Right lobe of liver (tissue), 6 donors: Measurements from ENCODE around the gene SLC7A9. TPM values are rescaled to one million over a fixed set of nuclear protein-coding genes. Genes with fewer than 3 reads are reported as not detected.

Source experiments
- ATAC-seq, 4 donors: fragments of 200-7000 bp; cut with Tn5 transposase; one replicate each; pipeline ENCODE4 v1.9.1; 2020; ENCODE audit warnings: mild to moderate bottlenecking in 4 of 4, moderate library complexity in 4 of 4
- DNase-seq, 3 donors: peaks; one replicate each; pipeline ENCODE4 v3.0.0-alpha.2; 2020
- H3K27ac ChIP-seq, 3 donors: fragments of 200-600 bp; one replicate each; pipeline ENCODE4 v1.8.0; 2022
- H3K27me3 ChIP-seq, 2 donors: fragments of 200-600 bp; one replicate each; pipeline ENCODE4 v1.8.0; 2022
- H3K36me3 ChIP-seq, 4 donors: fragments of 200-600 bp; sonication (generic) in 1 of 4; one replicate each; pipeline versions ENCODE4 v1.5.1 to v1.8.0; 2017 to 2022; ENCODE audit warnings: control low read depth in 1 of 4
- H3K4me1 ChIP-seq, 4 donors: fragments of 200-600 bp; sonication (generic) in 1 of 4; one replicate each; pipeline versions ENCODE4 v1.5.1 to v1.8.0; 2017 to 2022; ENCODE audit warnings: control low read depth in 1 of 4
- H3K4me3 ChIP-seq, 3 donors: fragments of 200-600 bp; one replicate each; pipeline ENCODE4 v1.8.0; 2022
- H3K9me3 ChIP-seq, 4 donors: fragments of 200-600 bp; sonication (generic) in 1 of 4; one replicate each; pipeline versions ENCODE4 v1.5.1 to v1.8.0; 2017 to 2022; ENCODE audit warnings: control low read depth in 1 of 4
- CTCF ChIP-seq, 4 donors: fragments of 200-600 bp in 3 of 4; fragments of 450-650 bp in 1 of 4; IDR thresholded peaks; one replicate each; pipeline versions ENCODE4 v1.5.1 to v1.8.0; 2016 to 2022; ENCODE audit warnings: antibody characterized with exemption in 4 of 4, mild to moderate bottlenecking in 2 of 4
- POLR2A ChIP-seq: fragments of 450-650 bp; IDR thresholded peaks from one replicate; pipeline ENCODE4 v1.6.1; 2017; ENCODE audit warnings: antibody characterized with exemption, mild to moderate bottlenecking
- WGBS: methylation state at CpG from one replicate; pipeline ENCODE4 v1.1.6; 2018; ENCODE audit warnings: low coverage, low lambda C conversion rate; ENCODE audit not compliant: insufficient coverage; ENCODE audit errors: missing lambda C conversion rate; 5-methylcytosine and 5-hydroxymethylcytosine counted together
- intact Hi-C, 2 donors: fragments of 100-400 bp; cut with DNase I; formaldehyde crosslinking; loops; one replicate each; pipeline versions ENCODE4 v1.11.2 to v1.14.1; 2022
- total RNA-seq, 6 experiments: library from RNA; depleted of rRNA in 2 of 6; stranded (reverse); fragments of >200 nt in 2 of 6; fragmentation: NEBNext Ultra II Directional in 3 of 6; extraction: Animal tissue kit (Norgen Biotek cat#: 25700) in 3 of 6; gene quantifications; one replicate each; pipeline versions ENCODE4 v1.1.0 to v1.2.4, GENCODE V29; 2016 to 2023
- donor health status: DM: no; HTN: yes; CAD: no.
- donor health status: DM: no; HTN: no; CAD: no.
- donor health status: DM: no; HTN: no; CAD: no.
- donor health status: DM: no; HTN: yes; CAD: no.
- donor health status: DM: no; HTN: yes; CAD: no.

The SLC7A9 gene
- total RNA-seq, 6 experiments from 2014 or later: 10.4 to 15.5 (median 13.5) TPM

DNA sequence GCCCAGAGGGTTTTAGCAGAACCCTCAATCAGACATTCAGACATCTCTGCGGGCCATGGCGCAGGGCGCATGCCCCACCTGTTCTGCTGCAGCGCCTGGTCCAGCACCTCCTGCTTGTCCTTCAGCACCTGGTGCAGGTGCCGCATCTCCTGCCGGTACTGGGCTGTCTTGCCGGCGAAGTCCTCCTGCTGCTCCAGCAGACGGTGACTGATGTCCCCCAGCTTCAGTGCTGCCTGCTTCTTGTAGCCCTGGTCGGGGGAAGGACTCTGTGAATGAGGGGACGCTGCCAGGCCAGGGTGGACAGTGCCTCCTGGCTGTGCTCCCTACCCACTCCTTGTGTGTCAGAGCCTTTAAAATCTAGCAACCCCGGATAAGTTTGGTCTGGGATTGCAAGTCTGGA is 12.2 kb upstream of the SLC7A9 start:
- DNase-seq: no peak
- H3K4me1 ChIP-seq: peaks cover 0 to 3% (median 0%) of the 10 kb centered on the region in 4 donors
- intact Hi-C loops: no loop called here
- no peaks in the 10 kb centered on the region for H3K27me3 ChIP-seq
- no peak overlapping the region for H3K27ac ChIP-seq
- H3K4me3 ChIP-seq: no peak overlapping the region
- TF ChIP-seq POLR2A (no peak), CTCF (IDR thresholded peaks at IDR 0.05) (no peak)
- H3K9me3 ChIP-seq: no peaks in the 10 kb centered on the region
- H3K36me3 ChIP-seq: no peaks in the 10 kb centered on the region
- no peak for ATAC-seq
- 64% methylated on average over 3 of the region's 12 CpGs for WGBS

- H3K27ac ChIP-seq: no peak overlapping the region
- no peak for TF ChIP-seq POLR2A
- TF ChIP-seq CTCF (IDR thresholded peaks at IDR 0.05): no peak
- H3K4me3 ChIP-seq: no peak overlapping the region
- H3K4me1 ChIP-seq: peaks cover 0 to 3% (median 0%) of the 10 kb centered on the region in 4 donors
- WGBS: 23% methylated on average over 2 of the region's 2 CpGs
- intact Hi-C loops: no loop called here
- H3K9me3 ChIP-seq: no peaks in the 10 kb centered on the region
- no peaks in the 10 kb centered on the region for H3K36me3 ChIP-seq
- ATAC-seq (peak in 3 of 4 donors; percentile 41 to 59 (median 44)), DNase-seq (no peak)
- H3K27me3 ChIP-seq: no peaks in the 10 kb centered on the region
Observed at GRCh38 chr19:32880622-32881021, 11.1 kb upstream of the SLC7A9 start.

DNA sequence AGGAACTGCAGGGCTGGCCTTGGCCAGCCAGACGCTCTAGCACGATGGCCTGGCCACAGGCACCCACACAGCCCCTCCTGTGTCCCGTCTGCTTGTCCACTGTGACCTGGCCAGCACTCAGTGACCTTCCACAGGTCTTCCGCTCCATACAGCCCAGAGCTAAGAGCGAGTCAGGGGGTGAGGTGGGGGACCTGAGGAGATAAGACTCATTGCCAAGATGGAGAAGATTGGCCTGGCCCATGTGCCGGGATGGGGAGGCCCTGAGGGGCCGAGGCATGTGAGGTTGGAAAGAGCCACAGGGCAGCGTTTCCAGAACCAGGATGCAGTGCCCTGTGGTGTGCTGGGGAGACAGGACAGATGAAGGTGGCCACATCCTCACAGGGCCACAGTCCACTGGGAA is 10.2 kb upstream of the SLC7A9 start:
- H3K27ac ChIP-seq: no peak overlapping the region
- intact Hi-C loops: no loop called here
- DNase-seq: no peak
- 100% methylated on average over 5 of the region's 8 CpGs for WGBS
- H3K27me3 ChIP-seq: no peaks in the 10 kb centered on the region
- no peaks in the 10 kb centered on the region for H3K36me3 ChIP-seq
- no peaks in the 10 kb centered on the region for H3K9me3 ChIP-seq
- peaks cover 0 to 3% (median 0%) of the 10 kb centered on the region in 4 donors for H3K4me1 ChIP-seq
- H3K4me3 ChIP-seq: no peak overlapping the region
- peak in 1 of 4 donors; percentile 12 for ATAC-seq
- no peak for TF ChIP-seq POLR2A
- TF ChIP-seq CTCF (IDR thresholded peaks at IDR 0.05): no peak

- TF ChIP-seq CTCF (IDR thresholded peaks at IDR 0.05) (no peak), POLR2A (no peak)
- Histone ChIP-seq H3K27ac (no peak overlapping the region), H3K27me3 (no peaks in the 10 kb centered on the region), H3K4me3 (no peak overlapping the region), H3K36me3 (no peaks in the 10 kb centered on the region), H3K4me1 (peaks cover 0 to 3% (median 0%) of the 10 kb centered on the region in 4 donors), H3K9me3 (no peaks in the 10 kb centered on the region)
- WGBS: 95% methylated on average over 4 of the region's 12 CpGs
- ATAC-seq (no peak), DNase-seq (no peak)
- intact Hi-C loops: no loop called here
Observed at GRCh38 chr19:32878988-32879387, 9.4 kb upstream of the SLC7A9 start.
